ENCODE data around the gene SCN5A.

DNA sequence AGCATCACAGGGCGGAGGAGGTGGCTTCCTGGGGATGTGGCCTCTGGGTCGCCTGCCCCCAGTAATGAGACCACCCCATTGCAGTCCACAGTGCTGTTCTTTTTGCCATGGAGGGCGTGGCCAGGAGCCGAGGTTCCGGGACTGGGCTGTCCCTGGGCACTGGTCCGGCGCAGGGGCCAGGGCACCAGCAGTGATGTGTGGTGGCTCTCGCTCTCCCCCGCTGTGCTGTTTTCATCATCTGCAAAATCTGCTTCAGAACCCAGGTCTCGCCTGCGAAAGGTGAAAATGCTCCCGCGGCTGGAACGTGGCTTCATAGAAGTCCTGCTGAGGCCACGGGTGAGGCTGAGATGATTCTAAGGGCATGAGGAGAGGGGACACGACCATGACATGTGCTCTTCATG, 45.8 kb downstream of the SCN5A start:
- TF ChIP-seq, protein P1, sequence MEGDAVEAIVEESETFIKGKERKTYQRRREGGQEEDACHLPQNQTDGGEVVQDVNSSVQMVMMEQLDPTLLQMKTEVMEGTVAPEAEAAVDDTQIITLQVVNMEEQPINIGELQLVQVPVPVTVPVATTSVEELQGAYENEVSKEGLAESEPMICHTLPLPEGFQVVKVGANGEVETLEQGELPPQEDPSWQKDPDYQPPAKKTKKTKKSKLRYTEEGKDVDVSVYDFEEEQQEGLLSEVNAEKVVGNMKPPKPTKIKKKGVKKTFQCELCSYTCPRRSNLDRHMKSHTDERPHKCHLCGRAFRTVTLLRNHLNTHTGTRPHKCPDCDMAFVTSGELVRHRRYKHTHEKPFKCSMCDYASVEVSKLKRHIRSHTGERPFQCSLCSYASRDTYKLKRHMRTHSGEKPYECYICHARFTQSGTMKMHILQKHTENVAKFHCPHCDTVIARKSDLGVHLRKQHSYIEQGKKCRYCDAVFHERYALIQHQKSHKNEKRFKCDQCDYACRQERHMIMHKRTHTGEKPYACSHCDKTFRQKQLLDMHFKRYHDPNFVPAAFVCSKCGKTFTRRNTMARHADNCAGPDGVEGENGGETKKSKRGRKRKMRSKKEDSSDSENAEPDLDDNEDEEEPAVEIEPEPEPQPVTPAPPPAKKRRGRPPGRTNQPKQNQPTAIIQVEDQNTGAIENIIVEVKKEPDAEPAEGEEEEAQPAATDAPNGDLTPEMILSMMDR (IDR thresholded peaks at IDR 0.05 in 2 of 3, conservative IDR thresholded peaks at IDR 0.05 in 1 of 3; ENCODE audit: borderline replicate concordance in 1 of 3, insufficient read depth in 1 of 3, low read depth in 2 of 3, low read length in 2 of 3), result no peak
- no peak for TF ChIP-seq EZH2phosphoT487 (IDR thresholded peaks at IDR 0.05; ENCODE audit: borderline replicate concordance)
- TF ChIP-seq POLR2AphosphoS5 (IDR thresholded peaks at IDR 0.05; ENCODE audit: low read depth, low read length), result no peak
- no peak for TF ChIP-seq POLR2A (IDR thresholded peaks at IDR 0.05; ENCODE audit: borderline replicate concordance, extremely low read depth, insufficient read depth, insufficient read length)
- TF ChIP-seq EZH2 (IDR thresholded peaks at IDR 0.05), result no peak
- no peak for TF ChIP-seq SRF (IDR thresholded peaks at IDR 0.05; ENCODE audit: low read depth)
